WTC11 (cell line): ENCODE results near the gene PTPRU. TPM values are rescaled to one million over a fixed set of nuclear protein-coding genes. Genes with fewer than 3 reads are reported as not detected.

Experiments
- ATAC-seq: fragments of 200-7000 bp; cut with Tn5 transposase; 2 replicates; pipeline ENCODE4 v1.10.0; 2021; ENCODE audit warnings: mild to moderate bottlenecking, moderate library complexity
- CTCF ChIA-PET: fragments of 300-600 bp; sonication (Branson Sonifier 250); formaldehyde crosslinking; loops from one replicate; lab custom pipeline; 2021; ENCODE audit warnings: antibody characterized with exemption; lab: Charles Lee
- POLR2A ChIA-PET: fragments of 350-600 bp; sonication (Branson Sonifier 250); formaldehyde crosslinking; loops from one replicate; lab custom pipeline; 2021; ENCODE audit warnings: antibody characterized with exemption; lab: Charles Lee
- DNase-seq: peaks from one replicate; pipeline ENCODE4 v3.0.0; 2021; ENCODE audit warnings: low spot score
- H3K27ac Mint-ChIP-seq: 2 replicates; pipeline ENCODE4 v1.8.0; 2021; ENCODE audit warnings: mixed read lengths
- H3K27me3 Mint-ChIP-seq: 2 replicates; pipeline ENCODE4 v1.8.0; 2021; ENCODE audit warnings: low read depth, mild to moderate bottlenecking, moderate library complexity, mixed read lengths
- H3K36me3 Mint-ChIP-seq: 2 replicates; pipeline ENCODE4 v1.8.0; 2021; ENCODE audit warnings: mixed read lengths
- H3K4me1 Mint-ChIP-seq: 2 replicates; pipeline ENCODE4 v1.8.0; 2022; ENCODE audit warnings: mixed read lengths
- H3K4me3 Mint-ChIP-seq: 2 replicates; pipeline ENCODE4 v1.8.0; 2021; ENCODE audit warnings: mild to moderate bottlenecking, moderate library complexity, mixed read lengths
- H3K9me3 Mint-ChIP-seq: 2 replicates; pipeline ENCODE4 v1.8.0; 2021; ENCODE audit warnings: mixed read lengths
- AFF4 ChIP-seq: sonication (generic); formaldehyde crosslinking; IDR thresholded peaks from 2 replicates; pipeline ENCODE4 v1.8.1; 2023; ENCODE audit warnings: mild to moderate bottlenecking, missing genetic modification reagents, borderline replicate concordance
- CREM ChIP-seq: sonication (generic); formaldehyde crosslinking; IDR thresholded peaks from 2 replicates; pipeline ENCODE4 v1.8.1; 2022; ENCODE audit warnings: mild to moderate bottlenecking, missing genetic modification reagents, moderate library complexity
- E2F4 ChIP-seq: sonication (generic); formaldehyde crosslinking; IDR thresholded peaks from 2 replicates; pipeline ENCODE4 v1.8.1; 2022; ENCODE audit warnings: low read depth, mild to moderate bottlenecking, moderate library complexity, missing genetic modification reagents, borderline replicate concordance
- EMX1 ChIP-seq: fragments of 250-450 bp; sonication (Bioruptor Pico); IDR thresholded peaks from 2 replicates; pipeline ENCODE4 v1.8.0; 2021; ENCODE audit warnings: mild to moderate bottlenecking
- FOXP4 ChIP-seq: sonication (generic); formaldehyde crosslinking; IDR thresholded peaks from 2 replicates; pipeline ENCODE4 v1.8.0; 2022; ENCODE audit warnings: mild to moderate bottlenecking, missing genetic modification reagents
- IRF2 ChIP-seq: sonication (generic); formaldehyde crosslinking; IDR thresholded peaks from 2 replicates; pipeline ENCODE4 v1.8.0; 2022; ENCODE audit warnings: low read depth, missing genetic modification reagents, borderline replicate concordance
- MAX ChIP-seq: sonication (generic); formaldehyde crosslinking; IDR thresholded peaks from 2 replicates; pipeline ENCODE4 v1.8.0; 2022; ENCODE audit warnings: mild to moderate bottlenecking, missing genetic modification reagents
- MLX ChIP-seq: sonication (generic); formaldehyde crosslinking; IDR thresholded peaks from 2 replicates; pipeline ENCODE4 v1.8.1; 2023; ENCODE audit warnings: mild to moderate bottlenecking, missing genetic modification reagents, moderate library complexity
- NFATC4 ChIP-seq: fragments of 250-450 bp; sonication (Bioruptor Pico); IDR thresholded peaks from 2 replicates; pipeline ENCODE4 v1.9.0; 2021; ENCODE audit warnings: mild to moderate bottlenecking
- OVOL2 ChIP-seq: fragments of 250-450 bp; sonication (Bioruptor Pico); IDR thresholded peaks from 2 replicates; pipeline ENCODE4 v1.9.0; 2021; ENCODE audit warnings: mild to moderate bottlenecking, borderline replicate concordance
- PRRX2 ChIP-seq: fragments of 250-450 bp; sonication (Bioruptor Pico); IDR thresholded peaks from 2 replicates; pipeline ENCODE4 v1.8.0; 2021; ENCODE audit warnings: mild to moderate bottlenecking
- SP1 ChIP-seq: sonication (generic); formaldehyde crosslinking; conservative IDR thresholded peaks from 2 replicates; pipeline ENCODE4 v1.8.1; 2022; ENCODE audit warnings: missing genetic modification reagents
- USF1 ChIP-seq: sonication (generic); formaldehyde crosslinking; IDR thresholded peaks from 2 replicates; pipeline ENCODE4 v1.8.0; 2022; ENCODE audit warnings: mild to moderate bottlenecking, missing genetic modification reagents
- USF2 ChIP-seq: sonication (generic); formaldehyde crosslinking; IDR thresholded peaks from 2 replicates; pipeline ENCODE4 v1.8.1; 2023; ENCODE audit warnings: mild to moderate bottlenecking, missing genetic modification reagents, moderate library complexity
- ZMAT4 ChIP-seq: fragments of 250-450 bp; sonication (Bioruptor Pico); IDR thresholded peaks from 2 replicates; pipeline ENCODE4 v1.9.0; 2021; ENCODE audit warnings: mild to moderate bottlenecking
- ZNF232 ChIP-seq: sonication (generic); formaldehyde crosslinking; IDR thresholded peaks from 2 replicates; pipeline ENCODE4 v1.8.0; 2022; ENCODE audit warnings: mild to moderate bottlenecking, missing genetic modification reagents
- ZNF317 ChIP-seq: sonication (generic); formaldehyde crosslinking; IDR thresholded peaks from 2 replicates; pipeline ENCODE4 v1.8.1; 2023; ENCODE audit warnings: low read depth, mild to moderate bottlenecking, moderate library complexity, missing genetic modification reagents, borderline replicate concordance
- ZNF396 ChIP-seq: fragments of 250-450 bp; sonication (Bioruptor Pico); IDR thresholded peaks from 2 replicates; pipeline ENCODE4 v1.8.0; 2021; ENCODE audit warnings: mild to moderate bottlenecking, moderate library complexity, borderline replicate concordance
- ZNF416 ChIP-seq: fragments of 250-450 bp; sonication (Bioruptor Pico); IDR thresholded peaks from 2 replicates; pipeline ENCODE4 v1.9.0; 2021; ENCODE audit warnings: mild to moderate bottlenecking, inconsistent platforms
- ZNF423 ChIP-seq: fragments of 250-450 bp; sonication (Bioruptor Pico); IDR thresholded peaks from 2 replicates; pipeline ENCODE4 v2.1.2; 2022; ENCODE audit warnings: mild to moderate bottlenecking, moderate library complexity
- total RNA-seq: library from RNA; stranded (reverse); gene quantifications from 3 replicates; pipeline ENCODE4 v1.2.3, GENCODE V29; 2021

Gene PTPRU
- total RNA-seq, 1 experiment from 2014 or later = 75.4 TPM

GRCh38 chr1:29243023-29243870 lies 6.9 kb downstream of the PTPRU start:
- Mint-ChIP-seq H3K36me3 (no peaks in the 10 kb centered on the region), H3K27me3 (peaks cover 17% of the 10 kb centered on the region), H3K9me3 (no peaks in the 10 kb centered on the region), H3K4me1 (peaks cover 39% of the 10 kb centered on the region), H3K27ac (no peak overlapping the region), H3K4me3 (no peak overlapping the region)
- DNase-seq = no peak
- ChIA-PET CTCF (interaction anchor here (1.3 to 1.6 kb wide), 6 partner anchors 9 to 153 kb away, joined by 3 to 7 read pairs (median 3); no protein-coding TSS in a partner anchor), POLR2A (interaction anchor here (0.8 kb wide), 1 partner anchor 9 kb away, joined by 3 read pairs; no protein-coding TSS in a partner anchor)
- ATAC-seq = no peak
- no peak for TF ChIP-seq ZMAT4 (CRISPR knock-in tag)
- no peak for TF ChIP-seq USF2 (CRISPR knock-in tag)
- TF ChIP-seq ZNF396 (CRISPR knock-in tag) = no peak
- no peak for TF ChIP-seq ZNF317 (CRISPR knock-in tag)
- no peak for TF ChIP-seq ZNF416 (CRISPR knock-in tag)
- TF ChIP-seq MLX (CRISPR knock-in tag) = no peak
- TF ChIP-seq MAX (CRISPR knock-in tag) = no peak
- TF ChIP-seq OVOL2 (CRISPR knock-in tag) = no peak
- TF ChIP-seq ZNF423 (CRISPR knock-in tag) = no peak
- TF ChIP-seq E2F4 (CRISPR knock-in tag) = no peak
- no peak for TF ChIP-seq AFF4
- no peak for TF ChIP-seq USF1 (CRISPR knock-in tag)
- TF ChIP-seq SP1 (CRISPR knock-in tag) = no peak
- no peak for TF ChIP-seq PRRX2
- TF ChIP-seq NFATC4 (CRISPR knock-in tag) = no peak
- no peak for TF ChIP-seq ZNF232 (CRISPR knock-in tag)
- TF ChIP-seq IRF2 (CRISPR knock-in tag) = no peak
- no peak for TF ChIP-seq EMX1 (CRISPR knock-in tag)
- no peak for TF ChIP-seq CREM (CRISPR knock-in tag)
- TF ChIP-seq FOXP4 (CRISPR knock-in tag) = no peak
